ENCODE measurements around the gene CLC.

Gene CLC

GRCh38 chr19:39737891-39738290, at the start of gene CLC:
Gene CLC (minus strand): TSS chr19:39738029. CDS start chr19:39737952, 77 bp downstream.
- no peak for TF ChIP-seq RARB (CRISPR knock-in tag; IDR thresholded peaks at IDR 0.05)
- ATAC-seq, result no peak

DNA sequence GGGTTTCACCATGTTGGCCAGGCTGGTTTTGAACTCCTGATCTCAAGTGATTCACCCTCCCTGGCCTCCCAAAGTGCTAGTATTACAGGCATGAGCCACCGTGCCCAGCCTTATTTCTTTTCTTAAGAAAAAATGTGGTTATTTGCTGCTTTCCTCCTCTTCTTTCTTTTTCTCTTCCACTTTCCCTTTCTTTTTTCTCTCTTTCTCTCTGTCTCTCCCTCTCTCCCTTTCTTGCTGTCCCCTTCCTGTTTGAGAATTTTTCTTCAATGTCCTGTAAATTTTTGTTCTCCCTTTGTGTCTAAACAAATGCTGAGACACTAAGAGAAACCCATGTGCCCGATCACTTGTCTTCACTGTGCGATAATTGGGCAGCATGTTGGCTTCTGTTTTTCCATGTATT, 43.1 kb upstream of the CLC start:
- no peak for TF ChIP-seq ZC3H10 (CRISPR knock-in tag; IDR thresholded peaks at IDR 0.05)
- no peak for TF ChIP-seq ISL1 (CRISPR knock-in tag; IDR thresholded peaks at IDR 0.05)
- no peak for TF ChIP-seq POU6F1 (CRISPR knock-in tag; IDR thresholded peaks at IDR 0.05; ENCODE audit: borderline replicate concordance, low read depth)
- TF ChIP-seq, protein P1, sequence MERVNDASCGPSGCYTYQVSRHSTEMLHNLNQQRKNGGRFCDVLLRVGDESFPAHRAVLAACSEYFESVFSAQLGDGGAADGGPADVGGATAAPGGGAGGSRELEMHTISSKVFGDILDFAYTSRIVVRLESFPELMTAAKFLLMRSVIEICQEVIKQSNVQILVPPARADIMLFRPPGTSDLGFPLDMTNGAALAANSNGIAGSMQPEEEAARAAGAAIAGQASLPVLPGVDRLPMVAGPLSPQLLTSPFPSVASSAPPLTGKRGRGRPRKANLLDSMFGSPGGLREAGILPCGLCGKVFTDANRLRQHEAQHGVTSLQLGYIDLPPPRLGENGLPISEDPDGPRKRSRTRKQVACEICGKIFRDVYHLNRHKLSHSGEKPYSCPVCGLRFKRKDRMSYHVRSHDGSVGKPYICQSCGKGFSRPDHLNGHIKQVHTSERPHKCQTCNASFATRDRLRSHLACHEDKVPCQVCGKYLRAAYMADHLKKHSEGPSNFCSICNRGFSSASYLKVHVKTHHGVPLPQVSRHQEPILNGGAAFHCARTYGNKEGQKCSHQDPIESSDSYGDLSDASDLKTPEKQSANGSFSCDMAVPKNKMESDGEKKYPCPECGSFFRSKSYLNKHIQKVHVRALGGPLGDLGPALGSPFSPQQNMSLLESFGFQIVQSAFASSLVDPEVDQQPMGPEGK (CRISPR knock-in tag; IDR thresholded peaks at IDR 0.05; ENCODE audit: borderline replicate concordance), result no peak
- no peak for TF ChIP-seq CREB5 (CRISPR knock-in tag; IDR thresholded peaks at IDR 0.05; ENCODE audit: low read depth)
- TF ChIP-seq TSHZ2 (CRISPR knock-in tag; IDR thresholded peaks at IDR 0.05), result no peak
- no peak for TF ChIP-seq RARB (CRISPR knock-in tag; IDR thresholded peaks at IDR 0.05)
- no peak for TF ChIP-seq ZNF565 (CRISPR knock-in tag; conservative IDR thresholded peaks at IDR 0.05; ENCODE audit: low read depth)
- no peak for TF ChIP-seq SNAI2 (CRISPR knock-in tag; IDR thresholded peaks at IDR 0.05)
- TF ChIP-seq ZFP30 (CRISPR knock-in tag; IDR thresholded peaks at IDR 0.05), result no peak
- TF ChIP-seq BACH2 (CRISPR knock-in tag; IDR thresholded peaks at IDR 0.05; ENCODE audit: borderline replicate concordance), result no peak
- no peak for TF ChIP-seq GLIS3 (CRISPR knock-in tag; IDR thresholded peaks at IDR 0.05)
- ATAC-seq, result no peak

DNA sequence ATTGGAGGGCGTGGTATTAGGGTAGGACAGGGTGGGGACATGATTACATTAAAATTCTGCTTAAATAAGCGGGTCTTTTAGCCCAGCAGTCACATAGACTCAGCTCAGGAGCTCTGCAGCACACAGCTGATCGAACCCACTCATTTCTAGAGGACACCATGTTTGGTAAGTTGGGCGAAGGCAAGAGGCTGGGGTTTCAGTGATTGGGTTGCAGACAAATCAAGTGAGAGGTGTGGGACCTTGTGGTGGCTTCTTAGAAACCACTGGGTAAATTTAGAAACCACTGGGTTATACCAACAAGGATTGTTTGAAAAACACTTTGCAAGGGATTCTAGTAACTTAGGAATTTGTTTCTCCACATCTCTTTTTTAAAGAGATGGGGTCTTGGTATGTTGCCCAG, 40.9 kb upstream of the CLC start, which contains the start of gene LEUTX:
Gene LEUTX, plus strand, starts transcription at position 92 of the 400 bp plus-strand sequence. Its CDS starts 67 bp downstream, at position 159.
- ATAC-seq, result no peak
- TF ChIP-seq ZFP30 (CRISPR knock-in tag; IDR thresholded peaks at IDR 0.05), result no peak
- TF ChIP-seq ZFP3 (CRISPR knock-in tag; IDR thresholded peaks at IDR 0.05), result no peak
- no peak for TF ChIP-seq ZNF565 (CRISPR knock-in tag; conservative IDR thresholded peaks at IDR 0.05; ENCODE audit: low read depth)
- TF ChIP-seq CSRNP3 (CRISPR knock-in tag; IDR thresholded peaks at IDR 0.05), result no peak
- no peak for TF ChIP-seq ZC3H10 (CRISPR knock-in tag; IDR thresholded peaks at IDR 0.05)
- TF ChIP-seq PPARA (CRISPR knock-in tag; IDR thresholded peaks at IDR 0.05; ENCODE audit: borderline replicate concordance), result no peak
- TF ChIP-seq SNAI2 (CRISPR knock-in tag; IDR thresholded peaks at IDR 0.05), result no peak
- TF ChIP-seq ARNTL (CRISPR knock-in tag; IDR thresholded peaks at IDR 0.05; ENCODE audit: borderline replicate concordance, low read depth), result no peak
- TF ChIP-seq TSHZ2 (CRISPR knock-in tag; IDR thresholded peaks at IDR 0.05), result no peak
- no peak for TF ChIP-seq BACH2 (CRISPR knock-in tag; IDR thresholded peaks at IDR 0.05; ENCODE audit: borderline replicate concordance)
- no peak for TF ChIP-seq CREB5 (CRISPR knock-in tag; IDR thresholded peaks at IDR 0.05; ENCODE audit: low read depth)
- TF ChIP-seq ESRRG (CRISPR knock-in tag; IDR thresholded peaks at IDR 0.05), result no peak
- TF ChIP-seq RARB (CRISPR knock-in tag; IDR thresholded peaks at IDR 0.05), result no peak
- no peak for TF ChIP-seq GLIS3 (CRISPR knock-in tag; IDR thresholded peaks at IDR 0.05)
- no peak for TF ChIP-seq OSR1 (CRISPR knock-in tag; IDR thresholded peaks at IDR 0.05)
- TF ChIP-seq POU6F1 (CRISPR knock-in tag; IDR thresholded peaks at IDR 0.05; ENCODE audit: borderline replicate concordance, low read depth), result no peak
- no peak for TF ChIP-seq ZNF8 (CRISPR knock-in tag; IDR thresholded peaks at IDR 0.05)
- no peak for TF ChIP-seq ISL1 (CRISPR knock-in tag; IDR thresholded peaks at IDR 0.05)
- no peak for TF ChIP-seq TOX (CRISPR knock-in tag; IDR thresholded peaks at IDR 0.05; ENCODE audit: borderline replicate concordance)
